HG03039 (cell line): ENCODE results near the gene PFDN6.
"Not testable (repeated sequence)": the region's sequence is repeated elsewhere in the genome, so short reads cannot be mapped to it uniquely, and the experiment has no call there.

Source experiments
- ATAC-seq: cut with Tn5 transposase; IDR thresholded peaks from one replicate; pipeline ENCODE4 v1.9.1; 2021; ENCODE audit warnings: mild to moderate bottlenecking, moderate library complexity; ENCODE audit not compliant: unreplicated experiment

The PFDN6 gene

DNA sequence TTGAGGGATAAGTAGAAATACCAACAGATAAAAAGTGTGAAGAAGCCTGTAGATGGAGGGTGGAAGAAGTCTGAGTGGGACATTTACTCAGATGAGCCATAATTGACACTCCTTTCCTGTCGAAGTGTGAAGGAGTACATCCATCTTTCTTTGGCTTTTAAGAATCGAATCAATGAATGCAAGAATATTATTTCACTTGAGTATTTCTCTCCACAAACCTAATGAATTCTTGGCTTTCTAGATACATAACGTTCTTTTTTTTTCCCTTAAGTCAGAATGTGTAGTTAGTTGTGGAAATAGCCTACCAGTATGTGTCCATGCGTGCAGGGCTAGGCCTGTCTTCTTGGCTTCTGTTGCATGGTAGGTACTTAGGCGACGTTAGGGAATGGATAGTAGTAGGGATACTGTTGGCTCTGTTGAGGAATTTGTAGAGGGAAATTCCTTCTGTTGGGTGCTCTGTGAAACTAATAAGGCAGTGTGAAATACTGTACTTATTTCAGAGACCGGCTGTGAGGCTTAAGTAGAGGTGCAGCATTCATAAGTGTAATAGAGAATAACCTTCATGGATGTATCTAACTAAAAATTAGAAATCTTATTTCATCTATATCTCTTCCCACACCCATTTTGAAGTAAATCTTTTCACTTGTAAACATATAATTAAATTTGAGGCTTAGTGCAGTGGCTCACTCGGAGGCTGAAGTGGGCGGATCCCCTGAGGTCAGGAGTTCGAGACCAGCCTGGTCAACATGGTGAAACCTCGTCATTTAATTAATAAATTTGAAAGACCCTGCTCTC, 16.1 kb upstream of the PFDN6 start:
- no peak for ATAC-seq

DNA sequence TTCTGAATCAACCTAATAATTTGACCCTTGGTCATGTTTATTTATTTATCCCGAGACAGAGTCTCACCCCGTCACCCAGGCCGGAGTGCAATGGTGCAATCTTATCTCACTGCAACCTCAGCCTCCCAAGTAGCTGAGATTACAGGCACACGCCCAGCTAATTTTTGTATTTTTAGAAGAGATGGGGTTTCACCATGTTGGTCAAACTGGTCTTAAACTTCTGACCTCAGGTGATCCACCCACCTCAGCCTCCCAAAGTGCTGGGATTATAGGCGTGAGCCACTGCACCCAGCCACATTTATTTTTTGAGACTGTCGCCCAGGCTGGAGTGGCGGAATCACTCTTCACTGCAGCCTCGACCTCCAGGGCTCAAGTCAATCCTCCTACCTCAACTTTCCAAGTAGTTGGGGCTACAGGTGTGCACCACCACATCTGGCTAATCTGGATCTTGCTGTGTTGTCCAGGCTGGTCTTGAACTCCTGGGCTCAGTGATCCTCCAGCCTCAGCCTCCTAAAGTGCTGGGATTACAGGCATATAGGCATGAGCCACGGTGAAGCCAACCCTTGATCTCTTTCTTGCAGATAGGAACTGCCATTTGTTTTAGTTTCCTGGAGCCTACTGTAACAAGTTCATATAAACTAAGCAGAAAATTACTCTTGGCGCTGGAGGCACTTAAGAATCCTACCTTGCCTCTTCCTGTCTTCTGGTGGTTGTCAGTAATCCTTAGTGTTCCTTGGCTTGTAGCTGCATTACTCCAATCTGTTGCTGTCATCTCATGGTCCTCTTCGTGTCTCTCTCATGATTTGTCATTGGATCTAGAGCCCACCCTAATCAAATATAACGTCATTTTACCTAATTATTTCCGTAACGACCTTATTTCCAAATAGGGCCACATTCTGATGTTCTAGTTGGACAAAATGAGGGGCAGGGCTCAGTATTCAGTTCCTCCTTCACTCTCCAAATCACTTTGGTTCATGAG, 15.2 kb upstream of the PFDN6 start:
- no peak for ATAC-seq

DNA sequence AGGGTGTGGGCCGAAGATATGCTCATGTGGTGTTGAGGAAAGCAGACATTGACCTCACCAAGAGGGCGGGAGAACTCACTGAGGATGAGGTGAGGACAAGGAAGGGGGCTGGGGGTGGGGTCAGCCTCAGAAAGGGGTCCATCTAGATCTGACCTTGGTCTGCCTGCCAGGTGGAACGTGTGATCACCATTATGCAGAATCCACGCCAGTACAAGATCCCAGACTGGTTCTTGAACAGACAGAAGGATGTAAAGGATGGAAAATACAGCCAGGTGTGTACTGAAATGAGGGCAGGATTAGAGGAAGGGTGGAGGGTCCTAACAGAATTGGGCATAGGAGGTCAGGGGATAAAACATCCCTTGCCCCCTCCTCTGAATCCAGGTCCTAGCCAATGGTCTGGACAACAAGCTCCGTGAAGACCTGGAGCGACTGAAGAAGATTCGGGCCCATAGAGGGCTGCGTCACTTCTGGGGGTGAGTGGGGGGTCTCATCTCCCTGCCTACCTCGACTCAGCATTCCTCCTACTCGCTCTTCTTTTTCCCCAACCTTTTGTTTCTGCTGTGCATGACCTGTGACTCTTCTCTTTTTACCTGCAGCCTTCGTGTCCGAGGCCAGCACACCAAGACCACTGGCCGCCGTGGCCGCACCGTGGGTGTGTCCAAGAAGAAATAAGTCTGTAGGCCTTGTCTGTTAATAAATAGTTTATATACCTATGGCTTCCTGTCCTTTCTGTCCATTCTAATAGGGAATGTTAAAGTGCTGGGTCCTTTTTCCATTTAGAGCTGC, 13.4 kb upstream of the PFDN6 start:
- not testable (repeated sequence) for ATAC-seq

DNA sequence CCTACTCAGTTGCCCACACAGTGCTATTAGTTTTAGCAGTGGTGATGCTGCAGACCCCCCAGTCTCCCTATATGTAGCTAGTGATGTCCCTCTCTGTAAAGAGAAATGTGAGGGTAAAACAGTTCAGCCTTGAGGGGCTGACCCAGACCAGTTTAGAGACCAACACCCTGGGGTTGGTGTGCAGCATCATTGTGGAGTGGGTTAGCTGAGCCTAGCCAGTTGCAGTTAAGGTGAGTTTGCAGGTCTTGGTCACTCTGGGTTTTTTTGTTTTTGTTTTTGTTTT, 12.9 kb upstream of the PFDN6 start:
- ATAC-seq, result no peak

DNA sequence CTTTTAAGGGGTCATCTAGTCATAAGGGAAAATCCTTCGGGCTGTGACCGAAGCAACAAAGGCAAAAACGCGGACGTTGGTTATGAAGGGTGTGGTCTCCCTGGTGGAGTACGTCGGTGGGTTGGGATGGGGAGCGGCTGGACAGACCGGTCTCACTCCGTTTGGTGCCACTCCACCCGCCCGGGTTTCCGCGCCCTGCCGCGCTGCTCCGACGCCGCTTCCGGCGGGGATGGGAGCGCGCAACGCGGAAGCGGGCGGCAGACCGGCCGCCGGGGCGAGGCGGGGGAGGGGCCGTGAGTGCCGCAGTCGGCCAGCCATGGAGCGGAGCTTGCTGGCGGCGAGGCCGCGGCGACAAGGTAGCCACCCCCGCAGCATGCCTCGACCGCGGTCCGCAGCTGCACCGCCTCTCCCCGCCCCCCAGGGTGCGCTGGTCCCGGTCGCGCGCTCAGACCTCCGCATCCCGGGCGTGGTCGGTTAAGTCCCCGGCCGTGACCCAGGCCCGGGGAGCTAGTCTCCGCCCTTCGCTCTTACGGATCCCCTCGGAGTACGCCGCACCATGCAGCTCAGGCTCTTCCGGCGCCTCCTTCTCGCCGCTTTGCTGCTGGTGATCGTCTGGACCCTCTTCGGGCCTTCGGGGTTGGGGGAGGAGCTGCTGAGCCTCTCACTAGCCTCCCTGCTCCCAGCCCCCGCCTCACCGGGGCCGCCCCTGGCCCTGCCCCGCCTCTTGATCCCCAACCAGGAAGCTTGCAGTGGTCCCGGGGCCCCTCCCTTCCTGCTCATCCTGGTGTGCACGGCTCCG, 12.3 kb upstream of the PFDN6 start, which contains the start of gene B3GALT4:
Gene B3GALT4, plus strand, starts transcription at position 260 of the 799 bp plus-strand sequence. Its CDS starts 297 bp downstream, at position 557.
- ATAC-seq, result peak; percentile 38

DNA sequence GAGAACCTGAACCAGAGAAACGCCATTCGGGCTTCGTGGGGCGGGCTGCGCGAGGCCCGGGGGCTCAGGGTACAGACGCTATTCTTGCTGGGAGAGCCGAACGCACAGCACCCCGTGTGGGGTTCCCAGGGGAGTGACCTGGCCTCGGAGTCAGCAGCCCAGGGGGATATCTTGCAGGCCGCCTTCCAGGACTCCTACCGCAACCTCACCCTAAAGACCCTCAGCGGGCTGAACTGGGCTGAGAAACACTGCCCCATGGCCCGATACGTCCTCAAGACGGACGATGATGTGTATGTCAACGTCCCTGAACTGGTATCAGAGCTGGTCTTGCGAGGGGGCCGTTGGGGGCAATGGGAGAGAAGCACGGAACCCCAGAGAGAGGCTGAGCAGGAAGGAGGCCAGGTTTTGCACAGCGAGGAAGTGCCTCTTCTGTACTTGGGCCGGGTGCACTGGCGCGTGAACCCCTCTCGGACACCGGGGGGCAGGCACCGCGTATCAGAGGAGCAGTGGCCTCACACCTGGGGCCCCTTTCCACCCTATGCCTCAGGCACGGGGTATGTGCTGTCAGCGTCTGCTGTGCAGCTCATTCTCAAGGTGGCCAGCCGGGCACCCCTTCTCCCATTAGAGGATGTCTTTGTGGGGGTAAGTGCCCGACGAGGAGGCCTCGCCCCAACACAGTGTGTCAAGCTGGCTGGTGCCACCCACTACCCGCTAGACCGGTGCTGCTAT, 11.6 kb upstream of the PFDN6 start:
- no peak for ATAC-seq

DNA sequence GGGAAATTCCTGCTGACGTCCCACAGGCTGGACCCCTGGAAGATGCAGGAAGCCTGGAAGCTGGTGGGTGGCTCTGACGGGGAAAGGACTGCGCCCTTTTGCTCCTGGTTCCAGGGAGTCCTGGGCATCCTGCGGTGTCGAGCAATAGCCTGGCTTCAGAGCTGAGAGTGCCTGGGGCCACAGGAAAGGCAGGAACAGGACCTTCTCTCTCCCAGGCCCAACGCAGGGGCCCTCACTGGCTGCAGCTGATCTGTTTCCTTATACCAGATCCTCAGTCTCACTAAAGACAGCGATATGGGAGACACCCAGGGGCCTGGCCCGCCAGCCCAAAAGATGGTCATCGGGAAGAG, 11.0 kb upstream of the PFDN6 start:
- ATAC-seq, result no peak

DNA sequence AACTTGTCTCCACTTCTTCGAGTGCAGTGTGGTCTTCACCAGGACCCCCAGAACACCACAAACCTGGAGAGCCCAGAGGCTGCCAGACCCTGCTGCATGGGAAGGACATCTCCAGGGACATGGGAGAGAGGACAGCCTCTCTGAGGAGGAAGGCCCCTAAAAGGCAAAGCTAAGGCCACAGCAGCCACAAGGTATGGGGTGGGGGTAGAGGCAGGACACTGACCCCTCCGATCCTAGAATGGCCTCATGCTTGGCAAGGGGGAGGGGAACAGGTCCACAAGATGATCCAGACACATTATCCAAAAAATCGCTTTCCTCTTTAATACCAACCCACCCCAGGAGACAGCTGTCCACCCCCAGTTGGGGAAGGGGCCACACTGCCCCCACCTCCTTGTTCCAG, 10.6 kb upstream of the PFDN6 start:
- ATAC-seq, result no peak

DNA sequence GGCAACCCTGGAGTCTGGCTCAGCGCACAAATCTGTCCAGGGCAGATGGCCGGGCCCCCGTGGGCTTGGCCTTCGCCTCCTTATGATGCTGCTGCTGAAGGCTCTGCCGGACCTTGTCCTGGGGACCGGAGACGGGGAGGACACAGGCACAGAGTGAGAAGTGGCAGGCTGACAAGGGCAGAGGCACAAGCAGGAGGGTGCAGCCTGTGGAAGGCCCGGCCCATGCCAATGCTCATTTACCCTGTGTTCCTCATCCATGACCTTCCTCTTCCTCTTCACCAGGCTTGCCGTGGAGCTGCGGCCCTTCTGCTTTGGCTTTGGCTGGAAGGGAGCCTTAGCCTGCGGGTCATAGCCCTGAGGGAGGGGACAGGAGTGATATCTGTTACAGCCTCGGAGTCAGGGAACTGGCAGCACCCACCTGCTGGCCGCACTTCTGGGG, 10.1 kb upstream of the PFDN6 start:
- ATAC-seq, result no peak

DNA sequence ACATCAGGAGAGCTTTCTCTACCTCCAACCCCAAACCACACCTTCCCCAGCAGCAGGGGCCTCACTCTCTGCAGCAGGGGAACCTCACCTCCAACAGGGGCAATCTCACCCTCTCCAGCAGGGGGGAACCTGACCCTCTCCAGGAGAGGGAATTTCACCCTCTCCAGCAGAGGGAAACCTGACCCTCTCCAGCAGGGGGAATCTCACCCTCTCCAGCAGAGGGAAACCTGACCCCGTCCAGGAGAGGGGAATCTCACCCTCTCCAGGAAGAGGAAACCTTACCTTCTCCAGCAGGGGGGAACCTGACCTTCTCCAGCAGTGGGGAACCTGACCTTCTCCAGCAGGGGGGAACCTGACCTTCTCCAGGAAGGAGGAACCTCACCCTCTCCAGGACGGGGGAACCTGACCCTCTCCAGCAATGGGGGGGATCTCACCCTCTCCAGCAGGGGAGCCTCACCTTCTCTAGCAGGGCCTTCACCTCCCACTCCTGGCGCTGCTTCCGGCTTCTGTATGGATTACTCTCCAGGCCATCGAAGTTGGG, 9.4 kb upstream of the PFDN6 start:
- no peak for ATAC-seq

DNA sequence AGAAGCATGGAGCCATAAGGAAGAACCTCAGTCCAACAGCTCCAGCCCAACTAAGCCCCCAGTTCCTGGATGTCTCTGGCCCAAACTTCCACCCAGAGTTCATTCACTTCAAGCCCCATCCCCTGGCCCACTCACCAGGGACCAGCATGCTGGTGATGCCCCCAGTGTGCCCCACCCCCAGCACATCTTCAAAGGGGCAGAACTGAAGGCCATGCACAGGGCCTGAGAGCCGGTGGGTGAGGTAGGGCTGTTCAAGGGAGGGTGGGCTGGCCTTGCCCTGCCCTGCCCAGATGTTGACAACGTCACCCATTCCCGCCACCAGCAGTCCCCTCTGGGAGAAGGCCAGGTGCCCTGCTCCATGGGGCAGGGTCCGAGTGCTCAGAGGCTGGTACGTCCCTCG, 8.9 kb upstream of the PFDN6 start:
- ATAC-seq, result no peak

DNA sequence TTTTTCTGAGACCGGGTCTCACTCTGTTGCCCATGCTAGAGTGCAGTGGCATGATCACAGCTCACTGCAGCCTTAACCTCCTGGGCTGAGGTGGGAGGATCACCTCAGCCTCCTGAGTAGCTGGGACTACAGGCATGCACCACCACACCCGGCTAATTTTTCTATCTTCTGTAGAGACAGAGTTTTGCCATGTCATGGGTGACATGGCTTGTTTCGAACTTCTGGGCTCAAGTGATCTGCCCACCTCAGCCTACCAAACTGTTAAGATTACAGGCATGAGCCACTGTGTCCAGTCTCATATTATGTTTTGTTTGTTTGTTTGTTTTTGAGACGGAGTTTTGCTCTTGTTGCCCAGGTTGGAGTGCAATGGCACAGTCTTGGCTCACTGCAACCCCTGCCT, 4.2 kb upstream of the PFDN6 start:
- not testable (repeated sequence) for ATAC-seq

DNA sequence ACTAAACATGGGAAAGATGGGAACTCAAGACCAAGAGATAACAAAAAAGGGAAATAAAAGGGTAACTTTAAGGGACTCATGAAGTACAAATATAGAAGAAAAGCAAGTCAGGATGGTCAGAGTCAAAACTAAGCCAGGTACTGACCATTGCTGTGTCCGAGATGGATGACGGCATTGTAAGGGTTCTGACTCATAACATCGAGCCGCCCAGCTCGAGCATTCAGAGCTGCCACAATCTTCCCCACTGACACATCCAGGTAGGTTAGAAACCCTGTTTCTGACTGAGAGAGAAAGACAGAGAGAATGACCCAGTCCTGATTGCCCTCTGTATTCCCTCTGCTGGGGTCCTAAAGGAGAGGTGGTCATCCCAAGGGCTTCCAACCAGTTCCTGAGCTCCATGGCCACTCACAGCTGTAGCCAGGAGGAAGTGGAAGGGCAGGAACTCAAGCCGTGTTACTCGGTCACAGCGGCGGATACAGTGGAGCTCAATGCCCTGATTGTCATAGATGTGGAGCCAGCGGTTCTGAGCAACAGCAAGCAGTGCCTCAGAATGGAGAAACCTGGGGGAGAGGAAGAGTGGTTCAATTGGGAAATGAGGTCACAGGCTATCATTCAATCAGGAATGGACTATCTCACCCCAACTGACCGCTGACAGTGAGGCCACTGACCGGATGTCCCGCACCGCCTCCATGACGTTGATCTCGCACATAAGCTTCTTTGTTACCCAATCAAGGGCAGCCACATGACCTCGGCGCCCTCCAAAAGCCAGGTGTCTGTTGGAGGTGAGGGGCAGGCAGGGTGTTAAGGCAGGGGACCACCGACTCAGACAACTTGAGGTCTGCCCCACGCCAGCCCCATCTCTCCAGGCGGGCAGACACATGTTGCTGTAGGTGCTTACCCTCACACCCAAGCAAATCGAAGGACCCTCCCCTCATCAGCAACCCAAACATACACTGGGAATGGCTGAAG, 2.2 kb upstream of the PFDN6 start:
- ATAC-seq, result no peak

DNA sequence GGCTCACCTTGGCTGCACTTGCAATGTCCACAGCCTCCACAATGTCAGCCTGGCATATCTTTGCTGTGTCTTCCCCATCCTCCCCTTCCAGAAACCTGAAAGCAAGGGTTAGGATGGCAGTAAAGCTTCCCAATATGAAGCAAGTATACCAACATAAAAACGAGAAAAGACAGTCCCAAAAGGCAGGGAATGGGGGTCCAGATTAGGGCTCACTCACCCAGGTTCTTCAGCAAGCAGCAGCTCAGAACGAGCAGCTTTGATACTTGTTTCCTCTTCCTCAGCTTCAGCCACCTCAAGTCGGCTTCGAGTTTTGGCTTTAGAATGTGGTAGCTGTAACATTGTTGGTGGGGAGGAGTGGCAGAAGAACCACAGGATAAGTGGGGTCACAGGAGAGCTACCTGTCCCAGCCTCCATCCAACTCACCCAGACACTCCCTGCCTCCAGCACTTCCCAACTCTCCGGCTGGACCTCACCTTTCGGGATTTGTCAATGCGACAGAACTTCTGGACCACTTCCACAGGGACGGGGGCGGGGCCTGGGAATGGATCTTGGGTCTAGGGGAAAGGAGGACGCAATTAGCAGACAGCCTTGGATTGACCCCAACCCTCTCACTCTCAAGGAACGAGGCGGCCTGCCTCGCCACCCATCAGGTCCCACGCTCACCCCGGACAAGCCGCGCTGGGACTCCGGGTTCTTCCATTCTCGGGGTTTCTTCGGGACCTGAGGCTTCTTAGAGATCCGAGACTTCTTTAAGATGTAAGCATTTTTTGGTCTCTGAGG, 1.1 kb upstream of the PFDN6 start:
- no peak for ATAC-seq

DNA sequence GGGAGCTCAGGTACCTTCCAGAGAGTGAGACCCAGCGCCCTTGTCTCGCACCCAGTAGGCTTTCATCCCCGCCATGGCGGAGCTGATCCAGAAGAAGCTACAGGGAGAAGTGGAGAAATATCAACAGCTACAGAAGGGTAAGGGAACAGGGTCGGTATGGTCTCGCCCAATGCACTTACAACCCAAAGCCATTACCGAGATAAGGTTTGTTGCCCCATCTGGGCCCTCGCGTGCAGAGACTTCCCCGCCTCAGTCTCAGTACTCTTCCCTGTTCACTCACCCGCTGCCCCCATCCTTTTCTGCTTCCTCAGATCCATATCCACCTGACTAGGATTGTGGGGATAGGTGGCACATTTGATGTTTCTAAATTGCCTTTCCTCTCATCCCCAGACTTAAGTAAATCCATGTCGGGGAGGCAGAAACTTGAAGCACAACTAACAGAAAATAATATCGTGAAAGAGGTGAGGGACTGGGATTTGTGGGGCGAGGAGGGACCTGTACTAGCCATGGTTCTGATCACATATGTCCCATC, 449 bp downstream of the PFDN6 start:
- ATAC-seq, result peak; percentile 10

DNA sequence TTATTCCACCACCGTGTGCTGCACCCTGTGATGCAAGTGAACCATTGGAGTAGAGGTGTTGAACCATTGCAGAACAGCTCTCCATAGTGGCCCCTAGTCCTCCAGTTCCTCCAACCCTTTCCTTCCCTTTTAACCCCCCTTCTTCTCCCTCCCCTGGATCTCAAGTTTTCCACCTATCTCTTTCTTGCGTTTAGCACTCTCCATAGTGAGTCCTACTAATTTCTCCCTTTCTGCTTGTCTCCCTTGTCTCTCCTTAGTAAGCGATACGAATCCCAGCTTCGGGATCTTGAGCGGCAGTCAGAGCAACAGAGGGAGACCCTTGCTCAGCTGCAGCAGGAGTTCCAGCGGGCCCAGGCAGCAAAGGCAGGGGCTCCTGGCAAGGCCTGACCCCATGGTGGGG, 1.1 kb downstream of the PFDN6 start:
- ATAC-seq, result no peak

DNA sequence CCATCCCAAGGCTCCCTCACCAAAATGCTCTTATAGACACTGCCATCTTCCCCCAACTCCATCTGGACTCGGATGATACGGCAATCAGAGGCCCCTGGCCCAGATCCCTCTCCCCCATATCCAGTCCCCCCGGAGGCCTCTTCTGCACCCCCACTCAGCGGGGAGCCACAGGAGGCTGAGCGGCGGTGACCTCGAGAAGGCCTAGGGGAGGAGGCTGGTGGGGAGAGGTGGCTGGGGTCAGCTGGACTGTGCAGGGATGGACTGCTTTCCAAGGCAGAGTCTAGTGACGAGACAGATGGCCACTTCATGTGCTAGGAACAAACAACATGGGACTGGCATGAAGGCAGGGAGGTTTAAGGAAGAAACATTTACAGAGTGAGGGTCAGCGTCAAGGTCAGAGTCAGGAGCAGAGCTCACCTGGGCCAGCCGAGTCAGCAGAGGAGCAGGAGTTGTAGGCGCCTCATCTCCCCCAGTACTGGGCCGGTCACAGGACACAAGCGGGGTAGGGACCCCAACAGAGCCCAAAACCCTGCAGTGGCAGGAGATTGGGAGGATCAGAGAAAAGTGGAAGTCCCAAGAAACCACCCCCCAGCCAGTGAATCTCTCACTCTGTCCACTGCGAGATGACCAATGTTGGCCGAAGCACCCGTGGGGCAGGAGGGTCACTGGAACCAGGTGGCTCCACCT, 3.7 kb downstream of the PFDN6 start:
- ATAC-seq, result no peak
